NCI-H510A (cell line): ENCODE results near the gene SLC4A7.
"Not testable (repeated sequence)": the region's sequence is repeated elsewhere in the genome, so short reads cannot be mapped to it uniquely, and the experiment has no call there.

Experiments
- DNase-seq: peaks from one replicate; lab custom pipeline; 2025; lab: John Stamatoyannopoulos, UW

Gene SLC4A7

DNA sequence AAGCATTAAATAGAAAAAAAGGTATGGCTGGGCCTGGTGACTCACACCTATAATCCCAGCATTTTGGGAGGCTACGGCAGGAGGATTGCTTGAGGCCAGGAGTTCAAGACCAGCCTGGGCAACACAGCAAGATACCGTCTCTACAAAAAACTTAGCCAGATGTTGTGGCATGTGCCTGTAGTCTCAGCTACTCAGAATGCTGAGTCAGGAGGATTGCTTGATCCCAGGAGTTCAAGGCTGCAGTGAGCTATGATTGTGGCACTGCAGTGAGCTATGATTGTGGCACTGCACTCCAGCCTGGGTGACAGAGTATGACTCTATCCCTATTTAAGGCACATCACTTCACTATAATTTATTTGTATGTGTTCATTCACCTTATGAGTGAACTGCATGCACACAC lies 54.3 kb downstream of the SLC4A7 start:
- no peak for DNase-seq

DNA sequence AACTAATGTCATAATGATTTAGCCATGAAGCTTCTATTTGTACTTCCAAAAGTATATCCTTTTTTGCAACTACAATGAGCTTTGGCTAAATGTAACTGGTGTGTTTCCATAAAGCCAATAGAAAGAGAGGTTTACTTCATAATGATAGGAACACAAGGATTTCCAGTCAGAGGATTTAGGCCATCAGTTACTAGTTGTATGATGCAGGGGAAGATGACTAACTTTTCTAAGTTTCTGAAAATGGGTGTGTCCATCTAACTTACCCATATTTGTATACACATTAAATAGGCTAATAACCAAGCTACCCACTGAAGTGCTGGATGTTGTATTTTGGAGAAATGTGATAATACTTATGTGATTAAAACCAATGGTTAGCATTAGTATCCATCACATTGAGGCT lies 55.7 kb downstream of the SLC4A7 start:
- no peak for DNase-seq

DNA sequence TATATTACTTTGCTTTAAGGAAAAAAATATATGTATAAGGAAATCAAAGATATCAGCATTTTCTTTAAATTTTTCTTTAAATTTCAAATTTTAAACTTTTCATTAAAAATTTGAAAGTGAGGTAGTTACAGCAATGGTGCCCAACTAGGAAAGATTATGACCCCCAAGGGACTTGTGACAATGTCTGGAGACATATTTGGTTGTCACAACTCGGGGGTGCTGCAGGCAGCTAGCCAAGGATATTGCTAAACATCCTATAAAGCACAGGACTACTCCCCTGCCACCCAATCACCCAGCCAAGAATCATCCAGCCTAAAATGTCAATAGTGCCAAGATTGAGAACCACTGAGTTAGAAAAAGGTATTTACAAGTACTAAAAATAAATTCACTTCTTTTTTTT lies 57.3 kb downstream of the SLC4A7 start:
- DNase-seq = no peak

DNA sequence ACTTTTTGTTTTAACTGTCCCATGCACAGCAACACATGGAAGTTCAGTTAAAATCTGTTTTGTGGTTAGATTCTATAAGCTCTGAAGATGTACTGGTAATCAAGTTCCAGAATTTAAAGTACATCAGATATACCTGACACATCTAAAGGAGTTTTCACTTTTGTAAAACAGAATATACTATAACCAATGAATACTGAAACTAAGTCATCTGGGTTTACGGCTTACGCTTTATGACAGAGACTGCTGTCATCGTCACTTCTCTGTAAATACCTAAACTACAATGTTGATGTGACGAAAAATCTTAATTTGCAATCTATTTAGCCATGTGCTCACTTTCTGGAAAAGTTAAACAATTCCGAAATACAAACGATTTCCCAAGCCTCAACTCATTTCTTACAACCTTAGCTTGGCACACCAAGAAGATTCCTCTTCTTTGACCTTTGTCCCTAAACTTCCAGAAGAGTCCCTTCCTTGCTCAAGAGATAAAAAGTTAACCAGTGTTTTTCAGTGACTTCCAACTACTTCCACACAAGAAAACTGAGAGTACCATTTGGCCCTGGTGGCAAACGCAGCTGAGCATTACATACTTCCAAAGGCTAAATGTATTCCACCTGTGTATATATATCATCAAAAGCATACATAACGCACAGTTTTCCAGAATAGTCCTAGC lies 58.2 kb downstream of the SLC4A7 start:
- DNase-seq = no peak

DNA sequence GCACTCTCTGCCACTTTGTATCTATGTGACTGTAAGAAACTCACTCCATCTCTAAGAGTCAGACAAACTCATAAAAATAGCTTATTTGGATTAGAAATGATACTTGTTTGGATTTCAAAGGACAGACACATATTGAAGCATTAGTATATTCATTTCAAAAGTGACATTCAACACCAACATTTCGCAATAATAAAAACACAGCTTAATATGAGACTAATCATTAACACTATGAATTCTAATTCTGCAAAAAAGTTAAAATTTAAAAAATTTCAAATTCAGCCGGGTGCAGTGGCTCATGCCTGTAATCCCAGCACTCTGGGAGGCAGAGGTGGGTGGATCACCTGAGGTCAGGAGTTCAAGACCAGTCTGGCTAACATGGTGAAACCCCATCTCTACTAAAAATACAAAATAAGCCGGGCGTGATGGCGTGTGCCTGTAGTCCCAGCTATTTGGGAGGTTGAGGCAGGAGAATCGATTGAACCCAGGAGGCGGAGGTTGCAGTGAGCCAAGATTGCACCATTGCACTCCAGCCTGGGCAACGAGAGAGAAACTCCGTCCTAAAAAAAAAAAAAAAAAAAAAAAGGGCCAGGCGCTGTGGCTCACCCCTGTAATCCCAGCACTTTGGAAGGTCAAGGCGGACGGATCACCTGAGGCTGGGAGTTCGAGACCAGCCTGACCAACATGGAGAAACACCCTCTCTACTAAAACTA lies 59.2 kb downstream of the SLC4A7 start:
- not testable (repeated sequence) for DNase-seq

DNA sequence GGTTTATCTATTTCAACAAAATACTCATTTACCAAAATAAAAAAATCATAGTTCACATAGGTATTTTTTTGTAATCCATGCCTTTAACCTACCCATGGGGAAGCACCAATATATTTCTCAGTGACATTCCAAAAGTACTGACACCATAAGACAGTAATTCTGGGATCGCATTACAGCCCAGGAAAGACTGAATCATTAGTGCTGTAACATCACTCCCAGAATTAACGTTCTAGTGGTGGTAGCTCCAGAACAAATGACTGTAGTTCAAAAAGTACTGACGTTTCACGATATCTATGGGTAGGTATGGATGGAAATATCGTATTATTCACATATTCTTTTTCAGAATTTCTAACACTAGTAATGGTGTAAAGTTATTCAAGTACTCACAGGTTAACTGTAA lies 60.7 kb downstream of the SLC4A7 start:
- DNase-seq = no peak

DNA sequence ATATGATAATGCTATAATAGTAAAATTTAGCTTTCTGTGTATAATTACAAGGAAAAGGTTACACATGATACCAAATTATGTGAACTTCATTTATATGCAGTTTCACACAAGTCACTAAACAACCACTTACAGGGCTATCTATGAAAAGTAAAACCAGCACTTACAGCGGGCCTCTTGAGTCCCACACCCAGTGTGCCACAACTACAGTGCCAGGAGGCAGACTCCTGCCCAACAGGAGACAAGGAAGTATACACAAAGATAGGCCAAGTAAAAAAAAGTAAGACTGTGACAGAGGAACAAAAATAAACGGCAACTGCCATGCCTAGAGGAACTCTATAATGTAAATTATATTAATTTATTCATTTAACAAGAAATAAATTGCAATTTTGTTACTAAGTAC lies 61.6 kb downstream of the SLC4A7 start:
- DNase-seq = no peak

DNA sequence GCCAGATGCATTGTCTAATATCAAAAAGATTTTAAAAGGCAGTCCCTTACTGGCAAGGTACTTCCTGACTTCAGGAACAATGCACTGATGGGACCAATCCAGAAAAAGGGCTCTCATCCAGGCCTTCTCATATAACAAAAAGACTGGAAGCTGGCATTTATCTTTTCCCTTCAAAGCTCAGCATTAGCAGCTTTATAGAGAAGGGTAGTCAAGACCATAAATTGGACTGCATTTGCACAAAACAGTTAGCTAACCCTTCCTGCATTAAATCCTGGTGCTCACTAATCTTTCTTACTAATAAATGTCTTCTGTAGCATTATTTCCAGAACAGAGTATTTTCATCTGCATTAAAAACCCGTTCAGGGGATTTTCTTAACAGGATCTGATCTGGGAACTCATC lies 69.0 kb downstream of the SLC4A7 start:
- no peak for DNase-seq

DNA sequence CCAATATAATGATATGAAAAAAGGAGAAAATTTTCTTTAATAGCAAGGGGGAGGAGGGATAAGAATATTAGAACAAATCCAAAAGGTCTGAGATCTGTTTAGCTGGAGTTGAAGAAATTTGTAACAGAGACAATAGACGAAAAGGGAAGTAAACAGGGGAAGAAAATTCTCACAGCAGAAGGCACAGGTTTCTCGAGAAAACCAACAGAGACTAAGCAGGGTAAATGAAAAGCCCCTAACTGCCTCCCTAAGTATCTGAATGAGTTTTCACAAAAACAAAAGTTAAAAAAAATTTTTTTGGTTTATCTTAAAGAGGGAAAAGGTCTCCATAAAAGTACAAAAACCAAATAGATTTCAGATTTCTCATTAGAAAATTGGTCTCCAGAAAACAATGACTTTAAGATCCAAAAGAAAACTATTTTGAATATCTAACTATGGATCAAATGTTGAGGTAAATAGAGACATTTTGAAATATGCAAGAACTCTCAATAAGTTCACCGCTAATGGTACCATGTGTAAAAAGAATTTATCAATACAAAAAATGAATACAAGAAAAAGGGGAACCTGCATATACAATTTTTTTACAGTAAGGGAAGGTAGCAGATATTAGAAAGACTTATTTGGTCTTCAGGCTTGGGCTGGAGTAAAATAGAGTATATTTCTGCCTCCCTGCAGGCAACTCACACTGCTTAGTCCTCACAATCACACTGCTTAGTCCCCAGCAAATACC lies 91.1 kb downstream of the SLC4A7 start:
- no peak for DNase-seq

DNA sequence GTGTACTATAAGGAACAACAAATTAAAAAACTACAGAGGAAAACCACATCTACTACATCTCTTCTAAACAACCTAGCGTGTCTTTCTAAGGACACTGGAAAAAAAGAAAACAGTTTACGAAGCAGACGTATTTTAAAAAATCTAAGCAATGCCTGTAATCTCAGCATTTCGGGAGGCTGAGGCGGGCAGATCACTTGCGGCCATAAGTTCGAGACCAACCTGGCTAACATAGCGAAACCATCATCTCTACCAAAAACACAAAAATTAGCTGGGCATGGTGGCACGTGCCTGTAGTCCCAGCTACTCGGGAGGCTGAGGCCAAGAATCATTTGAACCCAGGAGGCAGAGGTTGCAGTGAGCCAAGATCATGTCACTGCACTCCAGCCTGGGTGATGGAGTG lies 91.8 kb downstream of the SLC4A7 start:
- DNase-seq = not testable (repeated sequence)

DNA sequence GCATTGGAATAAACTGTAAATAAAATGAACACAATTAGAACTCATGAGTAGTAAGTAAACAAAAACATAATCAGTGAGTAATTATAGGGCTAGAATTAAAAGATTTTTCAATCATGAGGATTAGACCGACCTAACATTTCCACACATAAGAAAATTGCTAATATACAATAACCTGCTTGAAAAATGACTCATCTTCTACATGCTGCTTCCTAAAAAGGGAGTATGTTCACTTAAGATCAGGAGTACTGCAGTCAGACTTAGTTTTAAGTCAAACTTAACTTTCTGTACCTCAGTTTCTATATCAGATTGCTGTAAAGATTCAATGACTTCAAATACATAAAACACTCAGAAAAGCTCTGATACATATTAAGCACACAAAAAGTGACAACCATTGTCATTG lies 92.4 kb downstream of the SLC4A7 start:
- no peak for DNase-seq

DNA sequence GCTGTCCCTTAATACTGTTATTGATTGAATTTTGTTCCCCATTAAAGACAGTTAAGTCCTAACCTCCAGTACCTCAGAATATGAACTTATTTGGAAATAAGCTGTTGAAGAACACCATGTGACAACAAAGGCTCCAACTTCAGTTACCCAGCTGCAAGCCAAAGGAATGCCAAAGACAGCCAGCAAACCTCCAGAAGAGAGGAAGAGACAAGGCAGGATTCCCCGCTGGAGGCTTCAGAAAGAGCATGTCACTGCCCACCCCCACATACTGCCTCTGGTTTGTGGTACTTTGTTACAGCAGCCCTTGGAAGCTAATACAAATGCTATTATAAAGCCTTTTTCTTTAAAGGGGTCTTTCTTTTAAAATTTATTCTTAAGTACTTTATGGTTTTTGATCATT lies 96.6 kb downstream of the SLC4A7 start:
- no peak for DNase-seq

DNA sequence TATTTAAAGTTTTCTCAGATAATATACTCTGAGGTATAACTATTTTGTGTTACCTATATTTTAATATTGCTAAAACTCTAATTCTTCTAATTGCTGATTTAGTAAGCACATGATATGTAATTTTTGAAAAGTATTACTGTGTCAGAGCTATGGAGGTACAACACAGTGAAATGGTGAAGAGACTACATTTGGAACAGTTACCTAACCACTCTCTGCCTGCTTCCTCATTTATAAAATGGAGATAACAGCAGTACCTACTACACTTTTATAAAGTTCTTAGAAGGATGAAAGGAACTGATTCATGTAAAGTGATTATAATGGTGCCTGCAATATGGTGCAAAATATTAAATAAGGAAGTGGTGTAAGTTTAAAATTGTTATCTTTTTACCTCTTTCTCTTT lies 98.7 kb downstream of the SLC4A7 start:
- no peak for DNase-seq

DNA sequence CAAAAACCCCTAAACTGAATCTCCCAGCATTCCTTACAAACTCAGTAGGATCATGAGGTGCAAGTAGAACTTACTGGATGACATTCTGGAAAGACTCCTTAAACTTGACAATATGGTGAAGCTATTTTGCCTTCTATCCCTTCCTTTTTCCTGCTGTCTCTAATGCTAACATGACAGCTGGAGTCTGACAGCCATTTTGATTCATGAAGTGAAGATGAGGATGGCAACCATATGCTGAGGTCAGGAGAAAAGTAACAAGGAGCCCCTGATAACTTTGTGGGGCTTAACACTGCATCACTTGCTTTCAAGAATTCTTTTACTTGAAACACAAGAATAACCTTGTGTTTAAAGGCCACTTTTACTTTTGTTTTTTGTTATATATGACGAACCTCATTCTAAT lies 100.0 kb downstream of the SLC4A7 start:
- DNase-seq = no peak

DNA sequence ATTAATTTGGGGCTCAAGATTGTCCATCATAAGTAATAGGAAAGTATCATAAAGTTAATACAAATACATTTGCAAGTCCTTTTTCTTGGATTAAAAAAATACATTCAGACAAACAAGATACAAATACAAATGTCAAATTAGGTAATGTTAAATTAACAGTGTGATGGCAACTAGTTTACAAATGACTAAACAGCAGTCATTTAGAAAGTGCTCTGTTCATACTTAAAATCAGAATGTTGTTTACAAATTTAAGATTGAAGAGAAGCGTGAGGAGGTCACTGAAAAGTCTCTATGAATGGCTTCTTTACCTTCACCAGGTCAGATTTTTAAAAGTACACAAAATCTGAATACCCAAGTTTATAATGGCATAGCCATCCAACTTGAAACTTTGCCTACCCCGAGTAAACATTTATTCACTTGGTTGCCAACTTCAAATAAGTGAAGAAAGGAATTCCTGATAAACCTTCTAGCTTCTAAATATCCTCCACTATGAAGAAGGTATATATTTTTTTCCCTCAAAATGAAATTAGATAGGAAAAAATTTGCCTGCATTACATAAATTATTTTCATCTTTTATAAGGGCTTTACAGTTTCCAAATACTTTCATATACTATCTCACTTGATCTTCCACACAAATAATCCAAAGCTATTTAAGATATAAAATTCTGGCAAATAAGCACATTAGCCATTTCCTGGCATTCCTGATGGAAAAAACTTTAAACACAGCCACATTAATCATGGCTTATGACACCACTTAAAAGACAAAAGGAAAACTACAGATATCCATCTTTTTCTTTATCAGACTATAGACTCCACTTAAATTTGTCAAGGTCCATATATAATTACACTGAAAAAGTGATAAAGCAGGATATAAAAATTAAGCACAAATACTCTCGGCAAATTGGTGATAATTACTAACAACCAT lies 103.5 kb downstream of the SLC4A7 start:
- DNase-seq = no peak

DNA sequence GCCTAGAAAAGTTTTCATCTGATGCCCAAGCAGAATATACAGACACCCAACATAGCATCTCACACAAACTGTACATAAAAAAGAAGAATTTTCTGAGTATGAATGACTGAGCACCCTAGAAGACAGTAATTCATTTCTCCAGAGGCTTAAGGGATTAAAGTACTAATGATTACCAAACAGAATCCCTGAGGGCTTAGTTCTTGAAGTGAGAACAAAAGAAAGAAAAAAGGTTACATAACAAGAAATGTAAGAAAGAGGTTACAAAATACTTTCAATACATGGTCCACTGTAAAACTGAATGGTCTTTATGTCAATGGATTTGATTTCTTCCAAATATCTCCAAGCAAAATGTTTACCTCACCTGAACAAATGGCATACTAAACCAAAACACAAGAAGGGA lies 105.9 kb downstream of the SLC4A7 start:
- no peak for DNase-seq

DNA sequence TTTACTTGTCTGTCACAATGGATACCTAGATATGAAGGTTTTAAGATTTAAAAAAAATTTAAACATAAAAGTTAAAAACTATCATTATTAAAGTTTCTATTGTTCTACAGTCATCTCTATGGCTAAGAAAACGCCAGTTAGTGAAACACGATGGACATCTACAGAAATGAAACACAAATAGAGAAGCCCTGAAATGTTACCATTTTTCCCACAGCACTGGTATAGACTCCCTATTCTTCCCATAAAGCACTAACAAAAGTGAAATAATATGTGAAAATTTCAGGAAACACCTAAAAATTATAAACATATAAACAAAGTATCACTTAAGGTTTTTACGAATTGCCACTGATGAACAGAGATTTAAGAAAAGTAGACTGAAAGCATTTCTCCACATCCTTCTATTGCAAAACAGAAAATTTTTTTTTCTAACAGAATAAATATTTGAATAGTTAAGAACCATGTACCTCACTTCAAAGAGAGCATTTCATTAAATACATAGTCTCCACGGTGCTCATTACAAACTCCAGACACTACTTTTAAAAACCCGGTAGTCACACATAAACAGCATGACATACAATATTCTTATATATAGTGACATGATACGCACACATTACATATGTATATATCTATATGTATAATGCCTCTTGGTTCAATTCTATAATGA lies 107.9 kb downstream of the SLC4A7 start:
- DNase-seq = no peak

DNA sequence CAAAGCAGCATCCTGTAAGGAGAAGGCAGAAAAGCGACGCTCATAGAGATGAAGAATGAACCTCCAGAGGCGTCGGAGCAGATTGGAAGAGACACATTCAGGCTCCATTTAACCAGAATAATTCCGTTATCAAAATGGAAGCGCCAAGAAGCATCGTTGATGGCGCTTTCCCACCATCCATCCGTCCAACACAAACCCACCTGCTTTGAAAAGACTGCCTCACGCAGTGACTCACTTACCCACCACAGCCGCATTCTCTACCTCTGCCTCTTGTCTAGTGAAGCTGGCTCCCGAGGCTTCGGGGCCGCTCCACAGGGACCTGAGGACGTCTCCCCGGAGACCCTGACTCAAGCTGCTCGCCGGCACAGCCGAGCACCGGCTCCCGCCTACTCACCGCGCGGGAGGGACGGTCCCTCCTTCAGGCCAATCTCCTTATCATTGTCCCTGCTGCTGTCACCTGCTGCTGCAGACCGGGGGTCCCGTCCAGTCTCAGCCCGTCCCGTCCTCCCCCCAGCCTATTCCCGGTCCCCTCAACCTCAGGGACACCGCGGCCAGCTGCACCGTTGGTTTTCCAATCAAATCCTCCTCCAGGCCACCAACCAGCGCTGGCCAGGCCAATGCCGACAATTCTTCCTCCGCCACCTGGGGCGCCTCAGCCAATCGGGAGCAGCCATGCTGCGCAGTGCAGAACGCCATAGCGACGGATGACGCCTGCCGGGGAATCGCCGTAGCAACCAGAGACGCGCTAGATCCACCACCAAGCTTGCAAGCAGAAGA lies 115.2 kb downstream of the SLC4A7 start, which contains the start of gene NEK10:
Gene NEK10, minus strand, starts transcription at position 553 of the 777 bp plus-strand sequence. CDS start 16,501 bp downstream, outside the sequence.
- DNase-seq = peak; percentile 69

DNA sequence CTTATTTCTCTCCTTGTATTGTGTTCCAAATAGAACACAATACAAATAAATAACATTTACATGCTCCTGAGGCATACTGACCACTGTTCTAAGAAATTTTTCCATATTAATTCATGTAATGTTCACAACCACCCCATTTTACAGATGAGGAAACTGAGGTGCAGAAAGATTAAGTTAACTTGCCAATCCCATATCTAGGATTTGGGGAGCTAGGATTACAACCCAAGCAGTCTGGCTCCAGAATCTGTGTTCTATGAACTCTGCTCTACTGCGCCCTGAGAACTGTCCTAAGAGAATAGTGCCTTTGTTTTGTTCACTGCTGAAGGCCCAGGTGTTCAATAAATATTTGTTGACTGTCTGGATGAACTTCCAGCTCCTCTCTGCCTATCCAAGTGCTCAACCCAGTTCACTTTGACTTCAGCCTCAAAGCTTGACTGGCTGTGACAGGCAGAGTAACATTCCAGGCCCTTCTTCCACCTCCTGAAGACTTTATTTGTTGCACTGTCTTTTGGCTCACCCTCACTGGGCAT lies 118.1 kb downstream of the SLC4A7 start:
- no peak for DNase-seq
